GM06990 (cell line): ENCODE data around the gene OCA2.

ENCODE experiments used
- DNase-seq: peaks from one replicate; pipeline ENCODE4 v3.0.0-alpha.2; 2011; ENCODE audit not compliant: insufficient read length; ENCODE audit errors: extremely low read depth
- H3K27me3 ChIP-seq: replicated peaks from 2 replicates; pipeline ENCODE4 v1.6.0; 2011; ENCODE audit warnings: low read length; ENCODE audit not compliant: control insufficient read depth, insufficient read depth
- H3K36me3 ChIP-seq: 2 replicates; pipeline ENCODE4 v1.5.1; 2011; ENCODE audit warnings: low read length; ENCODE audit not compliant: control insufficient read depth, insufficient read depth
- H3K4me3 ChIP-seq: replicated peaks from 2 replicates; pipeline ENCODE4 v1.5.1; 2011; ENCODE audit warnings: low read depth, mild to moderate bottlenecking, control low read depth, low read length
- CTCF ChIP-seq: IDR thresholded peaks from 2 replicates; pipeline ENCODE4 v1.5.1; 2011; ENCODE audit warnings: low read length, control low read depth, mild to moderate bottlenecking, inconsistent platforms; ENCODE audit not compliant: insufficient read depth, poor library complexity, severe bottlenecking

The OCA2 gene

GRCh38 chr15:27842526-27842925, 256.6 kb downstream of the OCA2 start:
- no peak overlapping the region for H3K4me3 ChIP-seq
- H3K36me3 ChIP-seq: no peaks in the 10 kb centered on the region
- no peak for DNase-seq
- no peak for TF ChIP-seq CTCF
- no peaks in the 10 kb centered on the region for H3K27me3 ChIP-seq

GRCh38 chr15:27835233-27835939, 263.7 kb downstream of the OCA2 start:
- Histone ChIP-seq H3K36me3 (no peaks in the 10 kb centered on the region), H3K4me3 (no peak overlapping the region), H3K27me3 (no peaks in the 10 kb centered on the region)
- TF ChIP-seq CTCF: no peak
- no peak for DNase-seq

DNA sequence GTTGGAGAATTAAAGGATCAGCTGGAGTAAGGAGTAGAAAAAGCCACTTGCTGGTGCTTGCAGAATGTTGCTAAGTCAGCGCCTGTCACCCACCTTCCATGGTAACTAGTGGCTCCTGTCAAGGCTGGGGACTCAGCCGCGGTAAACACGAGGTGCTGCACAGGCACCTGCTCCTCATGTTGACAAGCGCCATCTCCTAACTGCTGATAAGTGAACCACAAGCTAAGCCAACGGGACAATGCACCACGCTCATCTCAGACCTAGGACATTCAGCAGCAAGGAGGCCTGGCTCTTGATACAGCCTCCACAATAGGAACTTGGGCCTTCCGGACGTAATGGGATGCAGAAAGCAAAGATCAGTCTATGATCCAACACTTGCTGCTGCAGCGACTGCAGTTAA, 264.4 kb downstream of the OCA2 start:
- H3K4me3 ChIP-seq: no peak overlapping the region
- DNase-seq: no peak
- H3K36me3 ChIP-seq: no peaks in the 10 kb centered on the region
- no peak for TF ChIP-seq CTCF
- H3K27me3 ChIP-seq: no peaks in the 10 kb centered on the region

DNA sequence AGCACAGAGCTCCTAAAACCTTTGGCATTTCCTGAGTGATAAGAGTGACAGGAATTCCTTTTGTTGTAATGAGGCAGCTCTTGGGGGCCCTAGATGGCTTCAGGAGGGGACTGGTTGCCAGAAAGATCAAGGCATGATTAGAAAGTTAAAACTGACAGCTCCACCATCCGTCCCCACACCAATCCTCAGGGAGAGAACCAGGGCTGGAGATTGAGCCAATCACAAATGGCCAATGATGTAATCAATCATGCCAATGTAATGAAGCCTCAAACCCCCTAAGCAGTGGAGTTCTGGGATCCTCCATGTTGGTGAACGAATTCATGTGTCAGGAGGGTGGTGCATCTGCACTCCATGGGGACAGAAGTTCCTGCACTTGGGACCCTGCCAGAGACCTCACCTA, 265.1 kb downstream of the OCA2 start:
- Histone ChIP-seq H3K36me3 (no peaks in the 10 kb centered on the region), H3K27me3 (no peaks in the 10 kb centered on the region), H3K4me3 (no peak overlapping the region)
- no peak for DNase-seq
- no peak for TF ChIP-seq CTCF

- H3K36me3 ChIP-seq: no peaks in the 10 kb centered on the region
- no peak overlapping the region for H3K4me3 ChIP-seq
- no peak for TF ChIP-seq CTCF
- no peaks in the 10 kb centered on the region for H3K27me3 ChIP-seq
- no peak for DNase-seq
Measured at GRCh38 chr15:27833178-27833577, 265.9 kb downstream of the OCA2 start.

GRCh38 chr15:27832237-27832596, 266.9 kb downstream of the OCA2 start:
- DNase-seq: no peak
- Histone ChIP-seq H3K36me3 (no peaks in the 10 kb centered on the region), H3K27me3 (no peaks in the 10 kb centered on the region), H3K4me3 (no peak overlapping the region)
- no peak for TF ChIP-seq CTCF
